Measurements from ENCODE around the gene IRAK1. TPM values are rescaled to one million over a fixed set of nuclear protein-coding genes. Genes with fewer than 3 reads are reported as not detected.

Gene IRAK1
- total and polyA plus RNA-seq, 10 of the 15 experiments (the other 5 are each of a cell fraction or from before 2014, with no cell fraction given), result 4.2 to 136 (median 39.5) TPM

MicroRNAs within 50 kb of the gene (microRNA counts, 767-probe panel; counts per million panel counts)
- 55.3 counts per million for microRNA hsa-miR-718

Small RNA genes lying within 50 kb of the gene (microRNA-seq; reads per million reads assigned to microRNA genes)
- gene MIR3202-1 (not detected), gene MIR3202-2 (not detected), gene MIR718 (not detected)

Small RNA genes lying within 50 kb of the gene (small RNA-seq; reads per million reads assigned to genes)
- gene MIR3202-1, result 0.78 reads per million, percentile 23 among the genes with 10 or more reads in this experiment

Other genes with a start within 250 kb of the IRAK1 start
Only the 7 nearest of the 16 such genes appear.
- gene AVPR2, start 115.2 kb downstream of the IRAK1 start, total RNA-seq (2014; rRNA removed), result not detected in 2 replicates
- gene AVPR2, start 115.2 kb downstream of the IRAK1 start, total RNA-seq (2014; rRNA removed; fragmentation: Illumina TruSeq; extraction: Trizol), result not detected in 2 replicates
- gene AVPR2, start 115.2 kb downstream of the IRAK1 start, total RNA-seq (2021), result not detected in 2 replicates
- gene AVPR2, start 115.2 kb downstream of the IRAK1 start, polyA plus RNA-seq (2011; rRNA removed), result not detected in 2 replicates
- gene AVPR2, start 115.2 kb downstream of the IRAK1 start, polyA plus RNA-seq (2014; fragmentation: Illumina TruSeq; extraction: Trizol), result not detected in 2 replicates
- gene AVPR2, start 115.2 kb downstream of the IRAK1 start, polyA plus RNA-seq (2014; fragmentation: Nextera tagmentation; extraction: Ambion mirVana), result not detected
- gene AVPR2, start 115.2 kb downstream of the IRAK1 start, polyA plus RNA-seq (2014; rRNA removed), result not detected in 2 replicates
- gene AVPR2, start 115.2 kb downstream of the IRAK1 start, polyA plus RNA-seq (2016; fragmentation: Nextera tagmentation; extraction: Ambion mirVana), result under 1 TPM; 0.12 to 0.37 TPM
- gene ARHGAP4, start 93.6 kb downstream of the IRAK1 start, total RNA-seq (2014; rRNA removed), result 77.1 and 92.8 TPM in 2 replicates
- 19.0 and 19.5 TPM in 2 replicates for gene ARHGAP4, start 93.6 kb downstream of the IRAK1 start, total RNA-seq (2014; rRNA removed; fragmentation: Illumina TruSeq; extraction: Trizol)
- 112 and 120 TPM in 2 replicates for gene ARHGAP4, start 93.6 kb downstream of the IRAK1 start, total RNA-seq (2021)
- gene ARHGAP4, start 93.6 kb downstream of the IRAK1 start, polyA plus RNA-seq (2011; rRNA removed), result 8.5 and 22.0 TPM in 2 replicates
- gene ARHGAP4, start 93.6 kb downstream of the IRAK1 start, polyA plus RNA-seq (2014; fragmentation: Illumina TruSeq; extraction: Trizol), result 2.2 and 14.6 TPM in 2 replicates
- gene ARHGAP4, start 93.6 kb downstream of the IRAK1 start, polyA plus RNA-seq (2014; fragmentation: Nextera tagmentation; extraction: Ambion mirVana), result 1 to 10 TPM in 1 of 2 experiments, under 1 TPM in 1; 0.71 to 6.0 TPM
- gene ARHGAP4, start 93.6 kb downstream of the IRAK1 start, polyA plus RNA-seq (2014; rRNA removed), result 102 and 116 TPM in 2 replicates
- 10 to 100 TPM; 66.6 to 81.6 TPM for gene ARHGAP4, start 93.6 kb downstream of the IRAK1 start, polyA plus RNA-seq (2016; fragmentation: Nextera tagmentation; extraction: Ambion mirVana)
- gene NAA10, start 84.9 kb downstream of the IRAK1 start, total RNA-seq (2014; rRNA removed), result 82.6 and 100 TPM in 2 replicates
- gene NAA10, start 84.9 kb downstream of the IRAK1 start, total RNA-seq (2014; rRNA removed; fragmentation: Illumina TruSeq; extraction: Trizol), result 59.6 and 69.5 TPM in 2 replicates
- 113 and 123 TPM in 2 replicates for gene NAA10, start 84.9 kb downstream of the IRAK1 start, total RNA-seq (2021)
- 25.4 and 45.1 TPM in 2 replicates for gene NAA10, start 84.9 kb downstream of the IRAK1 start, polyA plus RNA-seq (2011; rRNA removed)
- 88.7 and 97.7 TPM in 2 replicates for gene NAA10, start 84.9 kb downstream of the IRAK1 start, polyA plus RNA-seq (2014; fragmentation: Illumina TruSeq; extraction: Trizol)
- 10 to 100 TPM in 1 of 2 experiments, 1 to 10 TPM in 1; 7.9 to 26.6 TPM for gene NAA10, start 84.9 kb downstream of the IRAK1 start, polyA plus RNA-seq (2014; fragmentation: Nextera tagmentation; extraction: Ambion mirVana)
- gene NAA10, start 84.9 kb downstream of the IRAK1 start, polyA plus RNA-seq (2014; rRNA removed), result 158 TPM in 2 replicates
- gene NAA10, start 84.9 kb downstream of the IRAK1 start, polyA plus RNA-seq (2016; fragmentation: Nextera tagmentation; extraction: Ambion mirVana), result 100 to 1,000 TPM; 209 to 212 TPM
- gene RENBP, start 75.3 kb downstream of the IRAK1 start, total RNA-seq (2014; rRNA removed), result 2.1 and 2.2 TPM in 2 replicates
- 1.6 and 1.8 TPM in 2 replicates for gene RENBP, start 75.3 kb downstream of the IRAK1 start, total RNA-seq (2014; rRNA removed; fragmentation: Illumina TruSeq; extraction: Trizol)
- 4.9 and 6.8 TPM in 2 replicates for gene RENBP, start 75.3 kb downstream of the IRAK1 start, total RNA-seq (2021)
- gene RENBP, start 75.3 kb downstream of the IRAK1 start, polyA plus RNA-seq (2011; rRNA removed), result 1.1 and 1.6 TPM in 2 replicates
- gene RENBP, start 75.3 kb downstream of the IRAK1 start, polyA plus RNA-seq (2014; fragmentation: Illumina TruSeq; extraction: Trizol), result 0.19 and 1.3 TPM in 2 replicates
- gene RENBP, start 75.3 kb downstream of the IRAK1 start, polyA plus RNA-seq (2014; fragmentation: Nextera tagmentation; extraction: Ambion mirVana), result not detected
- 4.0 and 4.5 TPM in 2 replicates for gene RENBP, start 75.3 kb downstream of the IRAK1 start, polyA plus RNA-seq (2014; rRNA removed)
- gene RENBP, start 75.3 kb downstream of the IRAK1 start, polyA plus RNA-seq (2016; fragmentation: Nextera tagmentation; extraction: Ambion mirVana), result under 1 TPM in 1 of 2 experiments, not detected in 1; 0.36 TPM
- gene HCFC1, start 48.1 kb downstream of the IRAK1 start, total RNA-seq (2014; rRNA removed), result 18.8 and 25.5 TPM in 2 replicates
- gene HCFC1, start 48.1 kb downstream of the IRAK1 start, total RNA-seq (2014; rRNA removed; fragmentation: Illumina TruSeq; extraction: Trizol), result 8.8 and 10.6 TPM in 2 replicates
- gene HCFC1, start 48.1 kb downstream of the IRAK1 start, total RNA-seq (2021), result 86.1 and 92.7 TPM in 2 replicates
- 2.3 and 4.1 TPM in 2 replicates for gene HCFC1, start 48.1 kb downstream of the IRAK1 start, polyA plus RNA-seq (2011; rRNA removed)
- 7.4 and 21.5 TPM in 2 replicates for gene HCFC1, start 48.1 kb downstream of the IRAK1 start, polyA plus RNA-seq (2014; fragmentation: Illumina TruSeq; extraction: Trizol)
- gene HCFC1, start 48.1 kb downstream of the IRAK1 start, polyA plus RNA-seq (2014; fragmentation: Nextera tagmentation; extraction: Ambion mirVana), result 1 to 10 TPM; 3.9 to 7.6 TPM
- 32.0 and 45.1 TPM in 2 replicates for gene HCFC1, start 48.1 kb downstream of the IRAK1 start, polyA plus RNA-seq (2014; rRNA removed)
- gene HCFC1, start 48.1 kb downstream of the IRAK1 start, polyA plus RNA-seq (2016; fragmentation: Nextera tagmentation; extraction: Ambion mirVana), result 10 to 100 TPM; 39.3 to 39.8 TPM
- gene TMEM187, start 47.1 kb downstream of the IRAK1 start, total RNA-seq (2014; rRNA removed), result 5.0 and 8.5 TPM in 2 replicates
- gene TMEM187, start 47.1 kb downstream of the IRAK1 start, total RNA-seq (2014; rRNA removed; fragmentation: Illumina TruSeq; extraction: Trizol), result 1.6 and 1.7 TPM in 2 replicates
- 6.1 and 6.3 TPM in 2 replicates for gene TMEM187, start 47.1 kb downstream of the IRAK1 start, total RNA-seq (2021)
- 3.0 and 4.2 TPM in 2 replicates for gene TMEM187, start 47.1 kb downstream of the IRAK1 start, polyA plus RNA-seq (2011; rRNA removed)
- gene TMEM187, start 47.1 kb downstream of the IRAK1 start, polyA plus RNA-seq (2014; fragmentation: Illumina TruSeq; extraction: Trizol), result 0.36 and 0.88 TPM in 2 replicates
- gene TMEM187, start 47.1 kb downstream of the IRAK1 start, polyA plus RNA-seq (2014; fragmentation: Nextera tagmentation; extraction: Ambion mirVana), result under 1 TPM; 0.45 to 0.99 TPM
- 5.6 and 7.0 TPM in 2 replicates for gene TMEM187, start 47.1 kb downstream of the IRAK1 start, polyA plus RNA-seq (2014; rRNA removed)
- gene TMEM187, start 47.1 kb downstream of the IRAK1 start, polyA plus RNA-seq (2016; fragmentation: Nextera tagmentation; extraction: Ambion mirVana), result 1 to 10 TPM; 4.0 to 4.8 TPM
- 14.6 and 14.9 TPM in 2 replicates for gene MECP2, start 77.8 kb upstream of the IRAK1 start, total RNA-seq (2014; rRNA removed)
- 14.7 and 15.2 TPM in 2 replicates for gene MECP2, start 77.8 kb upstream of the IRAK1 start, total RNA-seq (2014; rRNA removed; fragmentation: Illumina TruSeq; extraction: Trizol)
- 31.8 and 32.7 TPM in 2 replicates for gene MECP2, start 77.8 kb upstream of the IRAK1 start, total RNA-seq (2021)
- gene MECP2, start 77.8 kb upstream of the IRAK1 start, polyA plus RNA-seq (2011; rRNA removed), result 12.4 and 16.0 TPM in 2 replicates
- 8.0 and 12.4 TPM in 2 replicates for gene MECP2, start 77.8 kb upstream of the IRAK1 start, polyA plus RNA-seq (2014; fragmentation: Illumina TruSeq; extraction: Trizol)
- 1 to 10 TPM; 1.3 to 2.0 TPM for gene MECP2, start 77.8 kb upstream of the IRAK1 start, polyA plus RNA-seq (2014; fragmentation: Nextera tagmentation; extraction: Ambion mirVana)
- 16.4 and 16.7 TPM in 2 replicates for gene MECP2, start 77.8 kb upstream of the IRAK1 start, polyA plus RNA-seq (2014; rRNA removed)
- 10 to 100 TPM; 10.0 to 11.1 TPM for gene MECP2, start 77.8 kb upstream of the IRAK1 start, polyA plus RNA-seq (2016; fragmentation: Nextera tagmentation; extraction: Ambion mirVana)